OCI-LY7 (cell line): ENCODE results near the gene LPIN3. TPM values are rescaled to one million over a fixed set of nuclear protein-coding genes. Genes with fewer than 3 reads are reported as not detected.
A peak's percentile ranks its signal among the peaks of the same experiment; 100 is the strongest.

ENCODE experiments used
- BruUV-seq: library from RNA; stranded (reverse); fragments of 400-500 nt; replicated peaks from 2 replicates; lab custom pipeline; 2021; lab: Mats Ljungman, UMichigan
- CTCF ChIA-PET: fragments of 300-600 bp; sonication (Branson Sonifier 250); formaldehyde crosslinking; loops from one replicate; lab custom pipeline; 2022; ENCODE audit warnings: antibody characterized with exemption; ENCODE audit not compliant: unreplicated experiment; lab: Charles Lee
- POLR2A ChIA-PET: fragments of 300-600 bp; sonication (Branson Sonifier 250); formaldehyde crosslinking; loops from one replicate; lab custom pipeline; 2022; ENCODE audit warnings: antibody characterized with exemption; lab: Charles Lee
- DNase-seq: peaks from one replicate; pipeline ENCODE4 v3.0.0-alpha.2; 2015; ENCODE audit warnings: low spot score
- H2AFZ ChIP-seq: fragments of 200-600 bp; sonication (generic), shearing (Covaris generic); 2 replicates; pipeline ENCODE4 v1.6.1; 2014; ENCODE audit warnings: mild to moderate bottlenecking, antibody characterized with exemption, low read length, moderate library complexity
- H3K27ac ChIP-seq: fragments of 200-600 bp; sonication (generic); 2 replicates; pipeline ENCODE4 v1.5.1; 2014; ENCODE audit warnings: mixed run types, low read depth, mild to moderate bottlenecking, moderate library complexity, low read length, inconsistent platforms; ENCODE audit not compliant: poor library complexity, severe bottlenecking
- H3K36me3 ChIP-seq: fragments of 200-600 bp; sonication (generic); 2 replicates; pipeline ENCODE4 v1.6.1; 2014; ENCODE audit warnings: mild to moderate bottlenecking, antibody characterized with exemption, low read length, moderate library complexity, mixed read lengths; ENCODE audit not compliant: insufficient read depth
- H3K4me1 ChIP-seq: fragments of 200-600 bp; sonication (generic); 2 replicates; pipeline ENCODE4 v1.5.1; 2014; ENCODE audit warnings: mild to moderate bottlenecking, low read length; ENCODE audit not compliant: insufficient read depth, poor library complexity, severe bottlenecking
- H3K4me2 ChIP-seq: fragments of 200-600 bp; sonication (generic); 2 replicates; pipeline ENCODE4 v1.6.1; 2014; ENCODE audit warnings: mild to moderate bottlenecking, low read length
- H3K4me3 ChIP-seq: fragments of 200-600 bp; sonication (generic); 2 replicates; pipeline ENCODE4 v1.5.1; 2014; ENCODE audit warnings: mild to moderate bottlenecking, low read depth, low read length; ENCODE audit not compliant: poor library complexity, severe bottlenecking
- H3K79me2 ChIP-seq: fragments of 200-600 bp; sonication (generic); 2 replicates; pipeline ENCODE4 v1.6.1; 2016; ENCODE audit warnings: low read depth, mild to moderate bottlenecking, low read length, moderate library complexity, mixed read lengths; ENCODE audit not compliant: insufficient read depth
- H3K9me2 ChIP-seq: fragments of 200-600 bp; sonication (generic); 2 replicates; pipeline ENCODE4 v1.6.1; 2016; ENCODE audit warnings: mild to moderate bottlenecking, low read length, mixed read lengths; ENCODE audit not compliant: insufficient read depth
- H3K9me3 ChIP-seq: fragments of 200-600 bp; sonication (generic); 2 replicates; pipeline ENCODE4 v1.6.1; 2014; ENCODE audit warnings: mild to moderate bottlenecking, mixed run types, low read length, mixed read lengths
- H4K20me1 ChIP-seq: fragments of 200-600 bp; sonication (generic); 2 replicates; pipeline ENCODE4 v1.6.1; 2014; ENCODE audit warnings: mild to moderate bottlenecking, antibody characterized with exemption, low read length, moderate library complexity, mixed read lengths; ENCODE audit not compliant: insufficient read depth
- EZH2phosphoT487 ChIP-seq: fragments of 200-600 bp; sonication (generic); IDR thresholded peaks from 2 replicates; pipeline ENCODE4 v1.6.1; 2018; ENCODE audit warnings: low read depth, borderline replicate concordance, mild to moderate bottlenecking, mixed run types, antibody characterized with exemption, low read length, moderate library complexity, mixed read lengths
- intact Hi-C: fragments of 100-400 bp; cut with micrococcal nuclease; formaldehyde crosslinking; loops from one replicate; pipeline ENCODE4 v1.10.0; 2022; ENCODE audit not compliant: unreplicated experiment
- total RNA-seq, 2 experiments: library from RNA; depleted of rRNA in 1 of 2; stranded (reverse); fragments of >200 nt in 1 of 2; shearing (Covaris generic) in 1 of 2; gene quantifications; 2 replicates each; pipeline ENCODE4 v1.2.3, GENCODE V29; 2014 to 2022
- TF ChIP-seq, protein P1 (sequence below): fragments of 200-600 bp; sonication (generic); conservative IDR thresholded peaks from 2 replicates; pipeline ENCODE4 v1.5.1; 2014; ENCODE audit warnings: mild to moderate bottlenecking, antibody characterized with exemption, low read length, moderate library complexity, mixed read lengths

LPIN3 gene
- total RNA-seq, 2 experiments from 2014 or later, result 0.19 to 2.1 TPM

GRCh38 chr20:41336711-41337492 is 3.7 kb upstream of the LPIN3 start:
- intact Hi-C loops, result no loop called here
- POLR2A ChIA-PET, result interaction anchor here (1.8 kb wide), 1 partner anchor 202 kb away, joined by 4 read pairs; no protein-coding TSS in a partner anchor

DNA sequence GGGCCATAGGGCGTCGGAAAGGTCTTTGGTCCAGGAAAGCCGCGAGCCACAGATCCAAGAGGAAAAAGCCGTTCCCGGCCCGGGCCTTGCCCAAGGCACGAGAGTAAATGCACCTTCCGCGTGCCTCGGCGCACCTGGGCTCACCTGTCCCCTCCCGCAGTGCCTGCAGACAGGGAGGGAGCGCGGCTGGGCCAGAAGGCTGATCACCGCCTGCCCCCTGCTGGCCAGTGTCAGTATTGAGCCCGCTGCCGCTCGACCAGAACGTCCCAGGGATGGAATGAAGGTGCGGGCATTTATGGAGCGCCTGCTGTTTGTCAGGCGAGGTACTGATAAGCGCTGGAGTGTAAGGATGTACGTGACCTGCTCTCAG is 679 bp upstream of the LPIN3 start:
- ChIA-PET POLR2A (interaction anchor here (0.6 to 1.2 kb wide), 3 partner anchors 115 to 205 kb away, joined by 3 to 4 read pairs (median 4); no protein-coding TSS in a partner anchor), CTCF (no interaction called here)
- Histone ChIP-seq H3K4me1 (peaks cover 17% of the 10 kb centered on the region), H3K4me3 (peak overlapping the region; percentile 30), H3K9me2 (no peaks in the 10 kb centered on the region), H4K20me1 (no peaks in the 10 kb centered on the region), H2AFZ (peak overlapping the region; percentile 56; the same call in 1 of the 2 replicates), H3K9me3 (no peaks in the 10 kb centered on the region), H3K4me2 (peak overlapping the region; percentile 67), H3K79me2 (no peaks in the 10 kb centered on the region), H3K36me3 (no peaks in the 10 kb centered on the region), H3K27ac (no peak overlapping the region)
- no TSS peak for BruUV-seq
- intact Hi-C loops, result loop anchor here (1.0 kb wide), 3 partner anchors 167 to 372 kb away; no protein-coding TSS in a partner anchor
- TF ChIP-seq, protein P1, sequence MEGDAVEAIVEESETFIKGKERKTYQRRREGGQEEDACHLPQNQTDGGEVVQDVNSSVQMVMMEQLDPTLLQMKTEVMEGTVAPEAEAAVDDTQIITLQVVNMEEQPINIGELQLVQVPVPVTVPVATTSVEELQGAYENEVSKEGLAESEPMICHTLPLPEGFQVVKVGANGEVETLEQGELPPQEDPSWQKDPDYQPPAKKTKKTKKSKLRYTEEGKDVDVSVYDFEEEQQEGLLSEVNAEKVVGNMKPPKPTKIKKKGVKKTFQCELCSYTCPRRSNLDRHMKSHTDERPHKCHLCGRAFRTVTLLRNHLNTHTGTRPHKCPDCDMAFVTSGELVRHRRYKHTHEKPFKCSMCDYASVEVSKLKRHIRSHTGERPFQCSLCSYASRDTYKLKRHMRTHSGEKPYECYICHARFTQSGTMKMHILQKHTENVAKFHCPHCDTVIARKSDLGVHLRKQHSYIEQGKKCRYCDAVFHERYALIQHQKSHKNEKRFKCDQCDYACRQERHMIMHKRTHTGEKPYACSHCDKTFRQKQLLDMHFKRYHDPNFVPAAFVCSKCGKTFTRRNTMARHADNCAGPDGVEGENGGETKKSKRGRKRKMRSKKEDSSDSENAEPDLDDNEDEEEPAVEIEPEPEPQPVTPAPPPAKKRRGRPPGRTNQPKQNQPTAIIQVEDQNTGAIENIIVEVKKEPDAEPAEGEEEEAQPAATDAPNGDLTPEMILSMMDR, result peak; percentile 97
- TF ChIP-seq EZH2phosphoT487, result no peak
- peak; percentile 75 for DNase-seq

More at GRCh38 chr20:41336711-41337492, 3.7 kb upstream of the LPIN3 start:
- Histone ChIP-seq H3K79me2 (no peaks in the 10 kb centered on the region), H3K27ac (no peak overlapping the region), H3K4me2 (no peak overlapping the region), H3K9me2 (no peaks in the 10 kb centered on the region), H4K20me1 (no peaks in the 10 kb centered on the region), H3K36me3 (no peaks in the 10 kb centered on the region), H3K4me3 (no peak overlapping the region), H2AFZ (no peak overlapping the region), H3K9me3 (no peaks in the 10 kb centered on the region), H3K4me1 (peaks cover 17% of the 10 kb centered on the region)
- BruUV-seq, result no TSS peak
- DNase-seq, result no peak
- TF ChIP-seq, protein P1, result no peak
- no peak for TF ChIP-seq EZH2phosphoT487
- CTCF ChIA-PET, result no interaction called here
